ENCODE results near the gene FRMD8. TPM values are rescaled to one million over a fixed set of nuclear protein-coding genes. Genes with fewer than 3 reads are reported as not detected.
"Not testable (repeated sequence)": the region's sequence is repeated elsewhere in the genome, so short reads cannot be mapped to it uniquely, and the experiment has no call there.

Gene FRMD8
- total and polyA plus RNA-seq, 2 experiments from 2014 or later: 7.0 to 35.4 TPM

DNA sequence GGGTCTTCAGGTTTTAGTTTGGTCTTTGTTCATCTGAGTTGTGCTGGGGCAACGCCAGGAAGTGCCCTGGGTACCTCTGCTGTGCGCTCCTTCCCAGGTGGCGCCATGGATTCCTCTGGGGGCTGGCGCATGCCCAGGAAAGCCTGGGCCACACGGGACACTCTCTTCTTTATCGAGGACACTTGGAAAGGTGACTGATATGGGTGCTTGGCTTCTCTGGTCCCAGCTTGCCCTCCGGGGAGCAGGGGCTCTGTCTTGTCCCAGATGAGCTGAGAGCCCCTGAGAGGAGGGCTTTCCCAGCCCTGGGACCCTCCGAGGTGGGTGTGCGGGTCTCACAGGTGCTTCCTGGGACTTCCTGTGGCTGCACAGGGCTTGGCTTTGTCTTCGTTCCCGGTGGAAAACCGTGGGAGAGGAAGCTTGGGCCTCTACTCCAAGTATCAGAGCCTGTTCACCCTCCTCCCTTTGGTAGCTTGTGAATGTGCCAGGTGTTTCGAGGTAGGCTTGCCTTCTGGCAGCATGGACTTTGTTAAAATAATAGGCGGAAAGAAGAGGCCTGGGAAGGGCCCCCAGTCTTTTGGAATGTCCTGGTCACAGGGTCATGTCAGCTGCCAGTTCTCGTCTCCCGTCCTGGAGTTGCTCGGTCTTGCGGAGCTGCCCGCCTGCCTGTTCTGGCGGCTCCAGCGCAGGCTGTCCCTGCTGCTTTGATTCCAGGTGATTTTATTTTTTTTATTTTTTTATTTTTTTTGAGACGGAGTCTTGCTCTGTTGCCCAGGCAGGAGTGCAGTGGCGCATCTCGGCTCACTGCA lies 26.0 kb downstream of the FRMD8 start:
- Histone ChIP-seq H3K79me2 (replicated peaks; ENCODE audit: insufficient read depth) (no peaks in the 10 kb centered on the region), H2AFZ (no peak overlapping the region), H4K20me1 (replicated peaks; ENCODE audit: insufficient read depth) (no peaks in the 10 kb centered on the region), H3K4me1 (ENCODE audit: insufficient read depth) (peaks cover 11% of the 10 kb centered on the region), H3K4me3 (no peak overlapping the region), H3K27ac (ENCODE audit: low read depth) (no peak overlapping the region), H3K36me3 (ENCODE audit: insufficient read depth) (no peaks in the 10 kb centered on the region), H3K27me3 (ENCODE audit: insufficient read depth) (no peaks in the 10 kb centered on the region), H3K9me2 (ENCODE audit: insufficient read depth) (no peaks in the 10 kb centered on the region), H3F3A (replicated peaks; ENCODE audit: low read depth) (peaks cover 8% of the 10 kb centered on the region), H3K4me2 (no peak overlapping the region)
- H3K4me3 Mint-ChIP-seq: no peak overlapping the region
- peaks cover 4% of the 10 kb centered on the region; the same call in 2 of the 3 replicates for H3K36me3 Mint-ChIP-seq (ENCODE audit: low read depth)
- peaks cover 14% of the 10 kb centered on the region for H3K27me3 Mint-ChIP-seq (ENCODE audit: insufficient read depth, low read depth, poor library complexity)
- no peak overlapping the region for H3K27ac Mint-ChIP-seq
- DNase-seq (ENCODE audit: low spot score) (no peak), ATAC-seq (no peak)
- H3K9me3 Mint-ChIP-seq: no peaks in the 10 kb centered on the region
- peaks cover 19% of the 10 kb centered on the region for H3K4me1 Mint-ChIP-seq
- TF ChIP-seq EZH2phosphoT487 (IDR thresholded peaks at IDR 0.05; ENCODE audit: unreplicated experiment) (no peak), JUNB (IDR thresholded peaks at IDR 0.05; ENCODE audit: unreplicated experiment) (no peak), ZNF331 (CRISPR knock-in tag; IDR thresholded peaks at IDR 0.05; ENCODE audit: low read depth) (no peak), STAT1 (IDR thresholded peaks at IDR 0.05; ENCODE audit: unreplicated experiment) (no peak), NANOG (IDR thresholded peaks at IDR 0.05; ENCODE audit: borderline replicate concordance) (no peak)
- TF ChIP-seq, protein P1, sequence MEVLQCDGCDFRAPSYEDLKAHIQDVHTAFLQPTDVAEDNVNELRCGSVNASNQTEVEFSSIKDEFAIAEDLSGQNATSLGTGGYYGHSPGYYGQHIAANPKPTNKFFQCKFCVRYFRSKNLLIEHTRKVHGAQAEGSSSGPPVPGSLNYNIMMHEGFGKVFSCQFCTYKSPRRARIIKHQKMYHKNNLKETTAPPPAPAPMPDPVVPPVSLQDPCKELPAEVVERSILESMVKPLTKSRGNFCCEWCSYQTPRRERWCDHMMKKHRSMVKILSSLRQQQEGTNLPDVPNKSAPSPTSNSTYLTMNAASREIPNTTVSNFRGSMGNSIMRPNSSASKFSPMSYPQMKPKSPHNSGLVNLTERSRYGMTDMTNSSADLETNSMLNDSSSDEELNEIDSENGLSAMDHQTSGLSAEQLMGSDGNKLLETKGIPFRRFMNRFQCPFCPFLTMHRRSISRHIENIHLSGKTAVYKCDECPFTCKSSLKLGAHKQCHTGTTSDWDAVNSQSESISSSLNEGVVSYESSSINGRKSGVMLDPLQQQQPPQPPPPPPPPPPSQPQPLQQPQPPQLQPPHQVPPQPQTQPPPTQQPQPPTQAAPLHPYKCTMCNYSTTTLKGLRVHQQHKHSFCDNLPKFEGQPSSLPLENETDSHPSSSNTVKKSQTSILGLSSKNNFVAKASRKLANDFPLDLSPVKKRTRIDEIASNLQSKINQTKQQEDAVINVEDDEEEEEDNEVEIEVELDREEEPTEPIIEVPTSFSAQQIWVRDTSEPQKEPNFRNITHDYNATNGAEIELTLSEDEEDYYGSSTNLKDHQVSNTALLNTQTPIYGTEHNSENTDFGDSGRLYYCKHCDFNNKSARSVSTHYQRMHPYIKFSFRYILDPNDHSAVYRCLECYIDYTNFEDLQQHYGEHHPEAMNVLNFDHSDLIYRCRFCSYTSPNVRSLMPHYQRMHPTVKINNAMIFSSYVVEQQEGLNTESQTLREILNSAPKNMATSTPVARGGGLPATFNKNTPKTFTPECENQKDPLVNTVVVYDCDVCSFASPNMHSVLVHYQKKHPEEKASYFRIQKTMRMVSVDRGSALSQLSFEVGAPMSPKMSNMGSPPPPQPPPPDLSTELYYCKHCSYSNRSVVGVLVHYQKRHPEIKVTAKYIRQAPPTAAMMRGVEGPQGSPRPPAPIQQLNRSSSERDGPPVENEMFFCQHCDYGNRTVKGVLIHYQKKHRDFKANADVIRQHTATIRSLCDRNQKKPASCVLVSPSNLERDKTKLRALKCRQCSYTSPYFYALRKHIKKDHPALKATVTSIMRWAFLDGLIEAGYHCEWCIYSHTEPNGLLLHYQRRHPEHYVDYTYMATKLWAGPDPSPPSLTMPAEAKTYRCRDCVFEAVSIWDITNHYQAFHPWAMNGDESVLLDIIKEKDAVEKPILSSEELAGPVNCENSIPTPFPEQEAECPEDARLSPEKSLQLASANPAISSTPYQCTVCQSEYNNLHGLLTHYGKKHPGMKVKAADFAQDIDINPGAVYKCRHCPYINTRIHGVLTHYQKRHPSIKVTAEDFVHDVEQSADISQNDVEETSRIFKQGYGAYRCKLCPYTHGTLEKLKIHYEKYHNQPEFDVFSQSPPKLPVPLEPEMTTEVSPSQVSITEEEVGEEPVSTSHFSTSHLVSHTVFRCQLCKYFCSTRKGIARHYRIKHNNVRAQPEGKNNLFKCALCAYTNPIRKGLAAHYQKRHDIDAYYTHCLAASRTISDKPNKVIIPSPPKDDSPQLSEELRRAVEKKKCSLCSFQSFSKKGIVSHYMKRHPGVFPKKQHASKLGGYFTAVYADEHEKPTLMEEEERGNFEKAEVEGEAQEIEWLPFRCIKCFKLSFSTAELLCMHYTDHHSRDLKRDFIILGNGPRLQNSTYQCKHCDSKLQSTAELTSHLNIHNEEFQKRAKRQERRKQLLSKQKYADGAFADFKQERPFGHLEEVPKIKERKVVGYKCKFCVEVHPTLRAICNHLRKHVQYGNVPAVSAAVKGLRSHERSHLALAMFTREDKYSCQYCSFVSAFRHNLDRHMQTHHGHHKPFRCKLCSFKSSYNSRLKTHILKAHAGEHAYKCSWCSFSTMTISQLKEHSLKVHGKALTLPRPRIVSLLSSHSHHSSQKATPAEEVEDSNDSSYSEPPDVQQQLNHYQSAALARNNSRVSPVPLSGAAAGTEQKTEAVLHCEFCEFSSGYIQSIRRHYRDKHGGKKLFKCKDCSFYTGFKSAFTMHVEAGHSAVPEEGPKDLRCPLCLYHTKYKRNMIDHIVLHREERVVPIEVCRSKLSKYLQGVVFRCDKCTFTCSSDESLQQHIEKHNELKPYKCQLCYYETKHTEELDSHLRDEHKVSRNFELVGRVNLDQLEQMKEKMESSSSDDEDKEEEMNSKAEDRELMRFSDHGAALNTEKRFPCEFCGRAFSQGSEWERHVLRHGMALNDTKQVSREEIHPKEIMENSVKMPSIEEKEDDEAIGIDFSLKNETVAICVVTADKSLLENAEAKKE (CRISPR knock-in tag; IDR thresholded peaks at IDR 0.05): no peak
- TF ChIP-seq, protein P2, sequence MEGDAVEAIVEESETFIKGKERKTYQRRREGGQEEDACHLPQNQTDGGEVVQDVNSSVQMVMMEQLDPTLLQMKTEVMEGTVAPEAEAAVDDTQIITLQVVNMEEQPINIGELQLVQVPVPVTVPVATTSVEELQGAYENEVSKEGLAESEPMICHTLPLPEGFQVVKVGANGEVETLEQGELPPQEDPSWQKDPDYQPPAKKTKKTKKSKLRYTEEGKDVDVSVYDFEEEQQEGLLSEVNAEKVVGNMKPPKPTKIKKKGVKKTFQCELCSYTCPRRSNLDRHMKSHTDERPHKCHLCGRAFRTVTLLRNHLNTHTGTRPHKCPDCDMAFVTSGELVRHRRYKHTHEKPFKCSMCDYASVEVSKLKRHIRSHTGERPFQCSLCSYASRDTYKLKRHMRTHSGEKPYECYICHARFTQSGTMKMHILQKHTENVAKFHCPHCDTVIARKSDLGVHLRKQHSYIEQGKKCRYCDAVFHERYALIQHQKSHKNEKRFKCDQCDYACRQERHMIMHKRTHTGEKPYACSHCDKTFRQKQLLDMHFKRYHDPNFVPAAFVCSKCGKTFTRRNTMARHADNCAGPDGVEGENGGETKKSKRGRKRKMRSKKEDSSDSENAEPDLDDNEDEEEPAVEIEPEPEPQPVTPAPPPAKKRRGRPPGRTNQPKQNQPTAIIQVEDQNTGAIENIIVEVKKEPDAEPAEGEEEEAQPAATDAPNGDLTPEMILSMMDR (conservative IDR thresholded peaks at IDR 0.05; ENCODE audit: low read depth in 2 of 2): no peak

DNA sequence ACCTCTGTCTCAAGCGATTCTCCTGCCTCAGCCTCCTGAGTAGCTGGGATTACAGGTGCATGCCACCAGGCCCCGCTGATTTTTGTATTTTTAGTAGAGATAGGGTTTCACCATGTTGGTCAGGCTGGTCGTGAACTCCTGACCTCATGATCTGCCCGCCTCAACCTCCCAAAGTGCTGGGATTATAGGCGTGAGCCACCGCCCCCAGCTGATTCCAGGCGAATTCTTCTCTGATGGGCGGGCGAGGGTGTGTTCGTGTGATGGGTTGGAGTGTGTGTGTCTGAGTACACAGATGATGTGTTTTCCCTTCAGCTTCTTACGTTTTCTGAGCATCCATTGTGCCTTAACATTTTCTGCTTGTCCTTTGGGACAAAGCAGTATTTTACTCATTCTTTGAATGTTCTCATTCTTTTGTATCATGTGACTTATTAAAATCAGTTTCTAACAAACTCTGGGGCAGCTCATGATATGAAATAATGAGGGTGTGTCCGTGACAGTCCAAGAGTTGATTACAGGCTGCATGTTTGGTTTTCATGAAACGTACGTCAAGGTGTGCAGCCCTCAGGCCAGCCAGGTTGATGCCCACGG lies 26.7 kb downstream of the FRMD8 start:
- not testable (repeated sequence) for H3K27ac Mint-ChIP-seq; H4K20me1 ChIP-seq (replicated peaks; ENCODE audit: insufficient read depth); H3K36me3 ChIP-seq (ENCODE audit: insufficient read depth); H3K27me3 ChIP-seq (ENCODE audit: insufficient read depth); H3K27ac ChIP-seq (ENCODE audit: low read depth); ATAC-seq; H2AFZ ChIP-seq; H3K36me3 Mint-ChIP-seq (ENCODE audit: low read depth); H3K4me3 Mint-ChIP-seq; H3F3A ChIP-seq (replicated peaks; ENCODE audit: low read depth); DNase-seq (ENCODE audit: low spot score); H3K4me3 ChIP-seq; H3K9me3 Mint-ChIP-seq; H3K79me2 ChIP-seq (replicated peaks; ENCODE audit: insufficient read depth); H3K9me2 ChIP-seq (ENCODE audit: insufficient read depth); H3K4me2 ChIP-seq
- H3K4me1 ChIP-seq (ENCODE audit: insufficient read depth): peaks cover 17% of the 10 kb centered on the region
- peaks cover 18% of the 10 kb centered on the region for H3K27me3 Mint-ChIP-seq (ENCODE audit: insufficient read depth, low read depth, poor library complexity)
- peaks cover 26% of the 10 kb centered on the region for H3K4me1 Mint-ChIP-seq
